Measurements from ENCODE around the gene LASP1. TPM values are rescaled to one million over a fixed set of nuclear protein-coding genes. Genes with fewer than 3 reads are reported as not detected.
A peak's percentile ranks its signal among the peaks of the same experiment; 100 is the strongest.

Gene LASP1
- polyA plus RNA-seq, 1 donor from 2014 or later: 56.3 TPM

DNA sequence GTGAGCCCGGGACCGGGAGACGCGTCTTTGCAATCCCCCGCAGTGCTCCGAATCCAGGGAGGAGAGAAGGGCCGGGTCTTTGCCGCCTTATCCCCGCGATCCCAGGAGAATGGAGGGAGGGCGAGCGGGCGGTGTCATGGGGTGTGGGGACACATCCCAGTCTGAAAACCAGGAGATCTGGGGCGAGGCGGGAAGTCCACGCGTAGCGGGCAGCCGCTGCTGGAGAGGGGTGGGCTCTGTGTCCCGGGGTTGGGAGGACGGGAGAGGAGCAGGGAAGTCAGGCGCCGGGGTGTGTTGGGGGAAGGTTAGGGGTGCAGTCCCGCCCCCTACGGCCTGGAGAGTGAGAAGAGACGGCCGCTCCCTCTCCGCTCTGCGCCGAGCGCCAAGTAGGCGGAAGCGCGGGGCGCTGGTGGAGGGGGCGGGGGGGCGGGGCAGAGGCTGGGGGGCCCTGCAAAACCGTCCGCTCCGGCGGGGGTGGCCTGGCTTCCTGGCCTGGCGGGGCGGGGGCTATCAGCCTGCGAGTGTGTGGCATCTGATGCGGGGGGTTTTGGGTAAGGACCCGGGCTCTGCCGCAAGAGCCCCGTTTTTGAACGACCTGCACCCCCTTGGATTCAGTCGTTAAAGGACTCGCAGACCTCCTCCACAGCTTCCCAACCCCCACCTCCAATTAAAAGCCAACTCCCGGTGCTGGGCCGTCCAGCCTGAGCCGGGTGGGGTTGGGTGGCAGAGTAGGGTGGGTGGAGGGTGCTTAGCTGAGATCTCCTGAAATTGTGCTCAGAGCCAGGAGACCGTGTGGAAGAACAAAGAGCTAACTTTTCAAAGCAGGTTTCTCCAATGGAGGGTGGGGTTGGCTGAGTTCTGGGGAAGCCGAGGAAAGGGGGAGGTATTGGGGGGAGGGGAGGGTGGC, 654 bp downstream of the LASP1 start:
- peaks cover 49% of the 10 kb centered on the region for H3K79me2 ChIP-seq (replicated peaks; ENCODE audit: insufficient read depth, low read length)
- H3K9me2 ChIP-seq (ENCODE audit: insufficient read depth, low read length): no peaks in the 10 kb centered on the region
- no peaks in the 10 kb centered on the region for H3K9me3 ChIP-seq (ENCODE audit: low read length)
- H2AFZ ChIP-seq (ENCODE audit: low read depth, low read length): peak overlapping the region; percentile 33
- peaks cover 4% of the 10 kb centered on the region for H4K20me1 ChIP-seq (ENCODE audit: insufficient read depth)
- H3K9ac ChIP-seq (ENCODE audit: low read length): peak overlapping the region; percentile 99
- peak overlapping the region; percentile 98 for H3K4me3 ChIP-seq (ENCODE audit: low read length)
- peaks cover 5% of the 10 kb centered on the region for H3F3A ChIP-seq (ENCODE audit: insufficient read depth, low read length, poor library complexity, severe bottlenecking)
- peak overlapping the region; percentile 99 for H3K27ac ChIP-seq (ENCODE audit: low read length)
- TF ChIP-seq EZH2 (IDR thresholded peaks at IDR 0.05; ENCODE audit: borderline replicate concordance, insufficient read depth, low read length, poor library complexity, severe bottlenecking) (no peak), MXI1 (conservative IDR thresholded peaks at IDR 0.05; ENCODE audit: poor library complexity, severe bottlenecking) (no peak), CTCF (IDR thresholded peaks at IDR 0.05; ENCODE audit: poor library complexity, severe bottlenecking) (peak; percentile 5)
- TF ChIP-seq, protein P1, sequence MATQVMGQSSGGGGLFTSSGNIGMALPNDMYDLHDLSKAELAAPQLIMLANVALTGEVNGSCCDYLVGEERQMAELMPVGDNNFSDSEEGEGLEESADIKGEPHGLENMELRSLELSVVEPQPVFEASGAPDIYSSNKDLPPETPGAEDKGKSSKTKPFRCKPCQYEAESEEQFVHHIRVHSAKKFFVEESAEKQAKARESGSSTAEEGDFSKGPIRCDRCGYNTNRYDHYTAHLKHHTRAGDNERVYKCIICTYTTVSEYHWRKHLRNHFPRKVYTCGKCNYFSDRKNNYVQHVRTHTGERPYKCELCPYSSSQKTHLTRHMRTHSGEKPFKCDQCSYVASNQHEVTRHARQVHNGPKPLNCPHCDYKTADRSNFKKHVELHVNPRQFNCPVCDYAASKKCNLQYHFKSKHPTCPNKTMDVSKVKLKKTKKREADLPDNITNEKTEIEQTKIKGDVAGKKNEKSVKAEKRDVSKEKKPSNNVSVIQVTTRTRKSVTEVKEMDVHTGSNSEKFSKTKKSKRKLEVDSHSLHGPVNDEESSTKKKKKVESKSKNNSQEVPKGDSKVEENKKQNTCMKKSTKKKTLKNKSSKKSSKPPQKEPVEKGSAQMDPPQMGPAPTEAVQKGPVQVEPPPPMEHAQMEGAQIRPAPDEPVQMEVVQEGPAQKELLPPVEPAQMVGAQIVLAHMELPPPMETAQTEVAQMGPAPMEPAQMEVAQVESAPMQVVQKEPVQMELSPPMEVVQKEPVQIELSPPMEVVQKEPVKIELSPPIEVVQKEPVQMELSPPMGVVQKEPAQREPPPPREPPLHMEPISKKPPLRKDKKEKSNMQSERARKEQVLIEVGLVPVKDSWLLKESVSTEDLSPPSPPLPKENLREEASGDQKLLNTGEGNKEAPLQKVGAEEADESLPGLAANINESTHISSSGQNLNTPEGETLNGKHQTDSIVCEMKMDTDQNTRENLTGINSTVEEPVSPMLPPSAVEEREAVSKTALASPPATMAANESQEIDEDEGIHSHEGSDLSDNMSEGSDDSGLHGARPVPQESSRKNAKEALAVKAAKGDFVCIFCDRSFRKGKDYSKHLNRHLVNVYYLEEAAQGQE (IDR thresholded peaks at IDR 0.05; ENCODE audit: borderline replicate concordance): no peak
- H3K27me3 ChIP-seq (ENCODE audit: insufficient read depth, low read depth, low read length): no peaks in the 10 kb centered on the region
- H3K4me2 ChIP-seq (ENCODE audit: low read length): peak overlapping the region; percentile 99
- H3K36me3 ChIP-seq (ENCODE audit: insufficient read depth, low read length): no peaks in the 10 kb centered on the region

DNA sequence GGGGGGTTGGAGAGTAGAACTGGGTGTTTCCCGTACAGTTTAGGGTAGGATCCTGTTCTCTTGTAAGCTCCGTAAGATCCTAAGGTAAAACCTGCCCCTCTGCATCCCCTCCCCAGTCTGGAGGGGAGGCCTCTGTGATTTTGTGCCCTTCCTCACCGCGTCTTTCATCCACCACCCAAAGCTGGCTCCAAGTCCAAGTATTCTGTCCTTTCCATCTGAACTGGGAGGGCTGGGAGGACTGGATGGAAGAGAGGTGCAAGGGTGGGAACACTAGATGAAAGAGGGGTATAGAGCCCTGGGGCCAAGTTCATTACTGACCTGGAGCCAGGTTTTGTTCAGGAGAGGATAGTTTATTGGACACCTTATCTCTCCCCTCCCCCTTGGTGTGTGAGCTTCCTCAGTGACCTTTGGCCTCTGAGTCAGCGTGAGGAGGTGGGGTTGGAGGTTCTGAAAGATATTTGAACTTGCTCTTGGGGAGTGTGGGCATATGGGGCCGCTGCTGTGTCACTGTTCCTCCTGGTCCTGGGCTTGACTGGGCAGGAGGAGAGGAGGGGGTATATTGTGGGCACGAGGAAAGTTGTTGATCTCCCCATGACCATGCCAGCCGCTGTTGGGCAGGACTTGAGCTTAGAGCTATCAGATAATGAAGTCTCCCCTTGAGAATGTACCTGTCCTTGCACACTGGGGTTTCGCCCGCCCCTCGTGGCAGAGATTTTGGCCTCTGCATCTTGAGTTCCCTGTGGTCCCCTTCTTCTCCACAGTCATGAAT, 1.6 kb downstream of the LASP1 start:
- H2AFZ ChIP-seq (ENCODE audit: low read depth, low read length): no peak overlapping the region
- H3K9me3 ChIP-seq (ENCODE audit: low read length): no peaks in the 10 kb centered on the region
- peak overlapping the region; percentile 99 for H3K27ac ChIP-seq (ENCODE audit: low read length)
- peak overlapping the region; percentile 99 for H3K4me2 ChIP-seq (ENCODE audit: low read length)
- peaks cover 5% of the 10 kb centered on the region for H3F3A ChIP-seq (ENCODE audit: insufficient read depth, low read length, poor library complexity, severe bottlenecking)
- H3K36me3 ChIP-seq (ENCODE audit: insufficient read depth, low read length): no peaks in the 10 kb centered on the region
- no peaks in the 10 kb centered on the region for H3K27me3 ChIP-seq (ENCODE audit: insufficient read depth, low read depth, low read length)
- H3K79me2 ChIP-seq (replicated peaks; ENCODE audit: insufficient read depth, low read length): peaks cover 53% of the 10 kb centered on the region
- H3K9ac ChIP-seq (ENCODE audit: low read length): peak overlapping the region; percentile 99
- TF ChIP-seq MXI1 (conservative IDR thresholded peaks at IDR 0.05; ENCODE audit: poor library complexity, severe bottlenecking): no peak
- TF ChIP-seq, protein P1 (IDR thresholded peaks at IDR 0.05; ENCODE audit: borderline replicate concordance): no peak
- TF ChIP-seq POLR2AphosphoS5 (IDR thresholded peaks at IDR 0.05): no peak
- no peak for TF ChIP-seq TAF1 (IDR thresholded peaks at IDR 0.05; ENCODE audit: low read depth)
- TF ChIP-seq EP300 (conservative IDR thresholded peaks at IDR 0.05; ENCODE audit: poor library complexity, severe bottlenecking): no peak
- TF ChIP-seq RAD21 (conservative IDR thresholded peaks at IDR 0.05): no peak
- TF ChIP-seq EZH2 (IDR thresholded peaks at IDR 0.05; ENCODE audit: borderline replicate concordance, insufficient read depth, low read length, poor library complexity, severe bottlenecking): no peak
- TF ChIP-seq CTCF (IDR thresholded peaks at IDR 0.05; ENCODE audit: poor library complexity, severe bottlenecking): no peak
- no peak for TF ChIP-seq SMC3 (conservative IDR thresholded peaks at IDR 0.05; ENCODE audit: poor library complexity)
- peak overlapping the region; percentile 98 for H3K4me3 ChIP-seq (ENCODE audit: low read length)
- peaks cover 4% of the 10 kb centered on the region for H4K20me1 ChIP-seq (ENCODE audit: insufficient read depth)
- H3K9me2 ChIP-seq (ENCODE audit: insufficient read depth, low read length): no peaks in the 10 kb centered on the region

All from neural cell (in vitro differentiated cells).